Stomach (tissue), 4 donors: ENCODE results near the gene MACO1.

ENCODE experiments used
- EP300 ChIP-seq: sonication (generic); formaldehyde crosslinking; IDR thresholded peaks from one replicate; pipeline ENCODE4 v1.6.1; 2017; ENCODE audit warnings: antibody characterized with exemption
- TF ChIP-seq, protein P1 (sequence below), 7 experiments: fragments of 450-650 bp in 4 of 7; fragments of 200-600 bp in 3 of 7; sonication (generic) in 3 of 7; IDR thresholded peaks; one replicate each; pipeline ENCODE4 v1.5.1; 2016 to 2019; ENCODE audit warnings: antibody characterized with exemption in 7 of 7, control low read depth in 2 of 7, mild to moderate bottlenecking in 1 of 7

GRCh38 chr1:25425098-25426085 is 5.3 kb upstream of the MACO1 start:
- TF ChIP-seq, protein P1, sequence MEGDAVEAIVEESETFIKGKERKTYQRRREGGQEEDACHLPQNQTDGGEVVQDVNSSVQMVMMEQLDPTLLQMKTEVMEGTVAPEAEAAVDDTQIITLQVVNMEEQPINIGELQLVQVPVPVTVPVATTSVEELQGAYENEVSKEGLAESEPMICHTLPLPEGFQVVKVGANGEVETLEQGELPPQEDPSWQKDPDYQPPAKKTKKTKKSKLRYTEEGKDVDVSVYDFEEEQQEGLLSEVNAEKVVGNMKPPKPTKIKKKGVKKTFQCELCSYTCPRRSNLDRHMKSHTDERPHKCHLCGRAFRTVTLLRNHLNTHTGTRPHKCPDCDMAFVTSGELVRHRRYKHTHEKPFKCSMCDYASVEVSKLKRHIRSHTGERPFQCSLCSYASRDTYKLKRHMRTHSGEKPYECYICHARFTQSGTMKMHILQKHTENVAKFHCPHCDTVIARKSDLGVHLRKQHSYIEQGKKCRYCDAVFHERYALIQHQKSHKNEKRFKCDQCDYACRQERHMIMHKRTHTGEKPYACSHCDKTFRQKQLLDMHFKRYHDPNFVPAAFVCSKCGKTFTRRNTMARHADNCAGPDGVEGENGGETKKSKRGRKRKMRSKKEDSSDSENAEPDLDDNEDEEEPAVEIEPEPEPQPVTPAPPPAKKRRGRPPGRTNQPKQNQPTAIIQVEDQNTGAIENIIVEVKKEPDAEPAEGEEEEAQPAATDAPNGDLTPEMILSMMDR (IDR thresholded peaks at IDR 0.05): no peak
- no peak for TF ChIP-seq EP300
